Activated T-cell treated with anti-CD3 and anti-CD28 coated beads for 1 hour (primary cell): Measurements from ENCODE around the gene CXXC1.
A peak's percentile ranks its signal among the peaks of the same experiment; 100 is the strongest.
"Not testable (repeated sequence)": the region's sequence is repeated elsewhere in the genome, so short reads cannot be mapped to it uniquely, and the experiment has no call there.

Experiments
- DNase-seq: peaks from one replicate; pipeline ENCODE4 v3.0.0-alpha.2; 2020; ENCODE audit warnings: low read depth

The CXXC1 gene

GRCh38 chr18:50287441-50288347 lies at the start of gene CXXC1:
TSS of gene CXXC1 (minus strand) at chr18:50287692. CDS start at chr18:50287589, 103 bp downstream.
- DNase-seq = peak; percentile 95

GRCh38 chr18:50334546-50335152 lies 47.2 kb upstream of the CXXC1 start:
- DNase-seq = no peak

GRCh38 chr18:50331691-50332090 lies 44.2 kb upstream of the CXXC1 start:
- no peak for DNase-seq

GRCh38 chr18:50330176-50330575 lies 42.7 kb upstream of the CXXC1 start:
- DNase-seq = no peak

DNA sequence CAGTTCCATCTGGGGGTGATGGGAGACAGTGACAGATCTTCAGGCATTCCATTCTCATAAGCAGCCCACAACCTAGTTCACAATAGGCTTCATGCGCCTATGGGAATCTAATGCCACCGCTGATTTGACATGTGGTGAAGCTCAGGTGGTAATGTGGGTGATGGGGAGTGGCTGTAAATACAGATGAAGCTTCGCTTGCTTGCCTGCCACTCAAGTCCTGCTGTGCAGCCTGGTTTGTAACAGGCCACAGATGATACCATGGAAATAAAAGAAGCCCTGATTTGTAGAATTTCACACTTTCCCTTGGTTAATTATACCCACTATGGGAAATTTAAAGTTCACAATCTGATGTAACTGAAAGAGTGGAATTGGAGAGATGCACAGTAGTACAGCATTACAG lies 40.5 kb upstream of the CXXC1 start:
- no peak for DNase-seq

GRCh38 chr18:50320719-50321118 lies 33.2 kb upstream of the CXXC1 start:
- DNase-seq = no peak

- DNase-seq = no peak
These were observed 27.8 kb upstream of the CXXC1 start for GRCh38 chr18:50315100-50315871.

DNA sequence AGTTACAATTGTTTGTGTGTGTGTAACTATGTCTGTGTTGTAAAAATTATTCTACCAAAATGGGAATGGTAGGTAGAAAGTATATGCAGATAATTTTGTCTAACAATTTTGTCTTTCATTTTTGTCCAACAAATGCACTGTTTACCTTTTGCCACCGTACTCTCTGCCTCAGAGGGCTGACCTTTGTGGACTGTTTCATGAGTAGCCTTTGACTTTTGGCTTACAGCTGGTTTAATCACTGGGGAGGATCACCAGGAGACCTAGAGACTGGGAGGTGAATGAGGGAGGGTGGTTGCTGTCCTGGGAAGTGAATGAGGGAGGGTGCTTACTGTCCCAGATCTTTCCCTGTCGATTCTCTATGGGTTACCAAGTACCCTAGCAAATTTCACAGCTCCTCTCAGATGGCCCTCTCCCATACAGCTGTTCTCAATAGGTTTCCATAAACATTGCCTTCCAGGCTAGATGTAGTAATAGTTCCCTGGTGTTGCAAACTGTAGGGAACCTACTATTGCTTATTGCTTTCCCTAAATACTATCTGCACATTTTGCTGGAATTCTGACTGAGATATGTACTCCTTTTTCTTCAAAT lies 26.5 kb upstream of the CXXC1 start:
- no peak for DNase-seq

DNA sequence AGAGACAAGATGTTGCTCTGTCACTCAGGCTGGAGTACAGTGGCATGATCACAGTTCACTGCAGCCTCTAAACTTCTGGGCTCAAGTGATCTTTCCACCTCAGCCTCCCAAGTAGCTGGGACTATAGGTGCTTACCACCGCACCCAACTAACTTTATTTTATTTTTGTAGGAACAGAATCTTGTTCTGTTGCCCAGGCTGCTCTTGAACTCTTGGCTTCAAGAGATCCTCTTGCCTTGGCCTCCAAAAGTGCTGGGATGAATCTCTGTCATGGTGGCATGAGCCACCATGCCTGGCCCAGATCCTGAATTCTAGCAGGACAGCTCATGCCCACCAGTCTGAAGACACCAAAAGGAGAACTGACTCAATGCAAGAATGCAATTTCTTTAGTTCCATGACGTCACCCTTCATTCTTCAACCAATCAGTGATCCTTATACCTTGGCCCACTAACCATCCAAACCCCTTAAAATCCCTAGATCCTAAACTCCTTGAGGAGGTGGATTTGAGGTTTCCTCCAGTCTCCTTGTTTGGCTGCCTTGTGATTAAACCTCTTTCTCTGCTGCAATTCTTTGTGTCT lies 25.6 kb upstream of the CXXC1 start:
- DNase-seq = no peak

DNA sequence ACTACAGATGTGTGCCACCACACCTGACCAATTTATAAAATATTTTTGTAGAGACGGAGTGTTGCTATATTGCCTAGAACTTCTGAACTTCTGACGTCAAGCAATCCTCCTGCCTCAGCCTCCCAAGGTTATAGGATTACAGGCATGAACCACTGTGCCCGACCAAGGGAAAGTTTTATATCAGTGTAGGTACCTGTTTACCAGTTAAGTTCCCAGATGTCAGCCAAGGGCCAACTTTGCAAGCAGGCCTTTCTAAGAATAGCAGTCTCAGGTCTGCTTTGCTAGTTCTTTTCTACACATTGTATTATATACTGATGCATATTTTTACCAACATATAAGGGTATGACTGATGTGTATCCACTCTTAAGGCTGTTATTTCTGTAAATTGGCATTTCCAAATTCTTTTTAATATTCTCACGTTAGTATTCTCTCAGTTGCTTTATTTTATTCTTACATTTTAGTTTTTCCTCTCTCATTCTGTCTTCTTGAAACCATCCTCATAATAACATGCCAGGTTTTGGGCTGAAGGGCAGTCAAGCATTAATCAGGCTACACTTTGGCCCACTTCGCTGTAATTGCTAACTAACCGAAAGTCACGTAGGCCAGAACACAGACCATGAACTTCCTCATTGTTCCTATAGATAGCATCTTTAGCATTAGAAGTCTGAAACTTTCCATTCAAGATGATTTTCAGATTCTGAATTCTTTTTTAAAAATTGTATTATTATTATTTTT lies 25.0 kb upstream of the CXXC1 start:
- DNase-seq = no peak

GRCh38 chr18:50311650-50312049 lies 24.2 kb upstream of the CXXC1 start:
- DNase-seq = no peak

DNA sequence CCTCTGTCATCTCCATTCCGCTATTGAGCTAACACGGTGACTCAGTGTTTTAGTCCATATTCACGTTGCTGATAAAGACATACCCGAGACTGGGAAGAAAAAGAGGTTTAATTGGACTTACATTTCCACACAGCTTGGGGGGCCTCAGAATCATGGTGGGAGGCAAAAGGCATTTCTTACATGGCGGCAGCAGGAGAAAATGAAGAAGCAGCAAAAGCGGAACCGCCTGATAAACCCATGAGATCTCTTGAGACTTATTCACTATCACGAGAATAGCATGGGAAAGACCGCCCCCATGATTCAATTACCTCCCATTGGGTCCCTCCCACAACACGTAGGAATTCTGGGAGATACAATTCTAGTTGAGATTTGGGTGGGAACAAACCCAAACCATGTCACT lies 22.6 kb upstream of the CXXC1 start:
- no peak for DNase-seq

DNA sequence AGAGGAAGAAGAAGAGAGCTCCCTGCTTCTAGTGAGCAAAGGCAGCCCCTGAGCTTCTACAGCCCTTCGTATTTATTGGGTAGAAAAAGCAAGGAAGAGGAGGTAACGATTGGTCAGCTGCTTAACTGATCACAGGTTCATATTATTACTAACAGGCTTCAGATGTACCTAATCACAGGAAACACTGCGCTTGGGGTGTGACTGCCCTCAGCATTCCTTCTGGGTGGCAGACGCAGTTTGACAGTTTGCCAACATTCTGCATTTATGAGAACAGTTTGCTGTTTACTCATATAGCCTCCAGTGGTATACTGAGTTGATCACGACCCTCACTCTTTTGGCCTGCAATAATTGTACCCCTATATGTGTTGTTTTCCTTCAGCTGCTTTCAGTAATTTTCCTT lies 21.4 kb upstream of the CXXC1 start:
- not testable (repeated sequence) for DNase-seq

GRCh38 chr18:50307738-50308470 lies 20.4 kb upstream of the CXXC1 start:
- peak; percentile 85 for DNase-seq

DNA sequence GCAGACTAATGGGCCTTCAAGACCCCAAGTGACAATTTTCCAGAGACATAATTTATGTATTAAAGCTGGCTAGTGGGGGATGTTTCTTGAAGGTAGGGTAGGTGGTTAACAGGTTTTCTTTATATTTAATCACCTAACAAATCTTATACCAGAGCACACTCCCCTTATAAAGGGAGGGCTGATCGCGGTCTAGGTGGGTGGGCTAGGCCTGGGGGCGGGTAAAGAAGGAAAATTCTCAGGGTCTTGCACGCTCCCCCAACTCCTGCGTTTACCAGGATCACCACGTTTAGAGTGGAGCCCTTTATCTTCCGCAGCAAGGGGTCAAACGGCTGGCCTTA lies 19.9 kb upstream of the CXXC1 start:
- no peak for DNase-seq

- no peak for DNase-seq
These were observed 19.5 kb upstream of the CXXC1 start for GRCh38 chr18:50306944-50307343.

GRCh38 chr18:50301074-50301473 lies 13.6 kb upstream of the CXXC1 start:
- DNase-seq = no peak

- DNase-seq = no peak
These were observed 12.3 kb upstream of the CXXC1 start for GRCh38 chr18:50299626-50300388.

- no peak for DNase-seq
These were observed 11.2 kb upstream of the CXXC1 start for GRCh38 chr18:50298443-50299284.
